HG02884 (cell line): Measurements from ENCODE around the gene FADS2.
"Not testable (repeated sequence)": the region's sequence is repeated elsewhere in the genome, so short reads cannot be mapped to it uniquely, and the experiment has no call there.

ENCODE experiments used
- ATAC-seq: cut with Tn5 transposase; IDR thresholded peaks from one replicate; pipeline ENCODE4 v1.9.1; 2021; ENCODE audit warnings: mild to moderate bottlenecking, moderate library complexity; ENCODE audit not compliant: unreplicated experiment

FADS2 gene

DNA sequence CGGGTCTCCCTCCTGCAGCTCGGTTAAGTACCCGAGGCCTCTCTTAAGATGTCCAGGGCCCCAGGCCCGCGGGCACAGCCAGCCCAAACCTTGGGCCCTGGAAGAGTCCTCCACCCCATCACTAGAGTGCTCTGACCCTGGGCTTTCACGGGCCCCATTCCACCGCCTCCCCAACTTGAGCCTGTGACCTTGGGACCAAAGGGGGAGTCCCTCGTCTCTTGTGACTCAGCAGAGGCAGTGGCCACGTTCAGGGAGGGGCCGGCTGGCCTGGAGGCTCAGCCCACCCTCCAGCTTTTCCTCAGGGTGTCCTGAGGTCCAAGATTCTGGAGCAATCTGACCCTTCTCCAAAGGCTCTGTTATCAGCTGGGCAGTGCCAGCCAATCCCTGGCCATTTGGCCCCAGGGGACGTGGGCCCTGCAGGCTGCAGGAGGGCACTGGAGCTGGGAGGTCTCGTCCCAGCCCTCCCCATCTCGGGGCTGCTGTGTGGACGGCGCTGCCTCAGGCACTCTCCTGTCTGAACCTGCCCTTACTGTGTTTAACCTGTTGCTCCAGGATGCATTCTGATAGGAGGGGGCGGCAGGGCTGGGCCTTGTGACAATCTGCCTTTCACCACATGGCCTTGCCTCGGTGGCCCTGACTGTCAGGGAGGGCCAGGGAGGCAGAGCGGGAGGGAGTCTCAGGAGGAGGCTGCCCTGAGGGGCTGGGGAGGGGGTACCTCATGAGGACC, 38.3 kb downstream of the FADS2 start:
- ATAC-seq = no peak

DNA sequence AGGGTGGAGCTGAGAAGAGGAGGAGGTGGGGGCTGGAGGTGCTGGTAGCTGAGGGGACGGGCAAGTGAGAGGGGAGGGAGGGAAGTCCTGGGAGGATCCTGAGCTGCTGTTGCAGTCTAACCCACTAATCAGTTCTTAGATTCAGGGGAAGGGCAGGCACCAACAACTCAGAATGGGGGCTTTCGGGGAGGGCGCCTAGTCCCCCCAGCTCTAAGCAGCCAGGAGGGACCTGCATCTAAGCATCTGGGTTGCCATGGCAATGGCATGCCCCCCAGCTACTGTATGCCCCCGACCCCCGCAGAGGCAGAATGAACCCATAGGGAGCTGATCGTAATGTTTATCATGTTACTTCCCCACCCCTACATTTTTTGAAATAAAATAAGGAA, 38.9 kb downstream of the FADS2 start:
- ATAC-seq = no peak

DNA sequence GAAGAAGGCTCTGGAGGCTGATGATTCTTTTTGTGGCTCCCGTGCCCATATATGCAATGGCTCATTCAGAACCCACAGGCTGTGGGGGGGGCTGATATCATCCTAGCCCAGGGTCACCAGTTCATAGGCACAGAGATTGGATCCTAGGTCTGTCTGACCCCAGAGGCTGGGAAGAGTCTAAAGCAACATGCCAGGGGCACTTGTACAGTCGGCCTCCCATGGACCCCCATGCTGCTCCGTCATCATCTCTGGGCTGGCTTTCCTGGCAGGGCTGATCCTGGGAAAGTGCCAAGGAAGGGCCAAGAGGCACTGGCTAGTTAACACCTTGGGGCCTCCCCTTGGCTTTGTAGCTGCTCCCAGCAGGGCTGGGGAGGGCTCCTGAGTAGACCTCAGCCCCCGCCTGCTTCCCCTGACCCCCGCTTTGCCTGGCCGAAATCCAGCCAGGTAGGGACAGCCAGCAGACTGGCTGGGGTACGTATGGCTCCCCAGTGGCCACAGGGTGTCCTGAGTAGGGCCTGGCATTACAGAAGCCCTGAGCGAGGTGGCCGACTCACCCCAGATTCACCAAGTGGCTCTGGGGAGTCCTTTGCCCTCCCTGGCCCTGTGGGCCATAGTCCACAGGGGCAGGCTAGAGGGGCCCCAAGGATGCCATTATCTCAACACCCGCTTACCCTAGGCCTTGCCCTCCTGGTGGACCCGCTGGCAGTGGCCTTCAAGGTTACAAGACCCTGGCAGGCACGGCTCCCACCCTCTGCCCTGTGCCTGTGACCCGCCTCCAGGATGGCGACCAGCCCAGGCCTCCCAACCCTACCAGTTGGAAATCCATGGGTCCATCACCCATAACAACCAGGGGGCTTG, 40.7 kb downstream of the FADS2 start:
- ATAC-seq = no peak

DNA sequence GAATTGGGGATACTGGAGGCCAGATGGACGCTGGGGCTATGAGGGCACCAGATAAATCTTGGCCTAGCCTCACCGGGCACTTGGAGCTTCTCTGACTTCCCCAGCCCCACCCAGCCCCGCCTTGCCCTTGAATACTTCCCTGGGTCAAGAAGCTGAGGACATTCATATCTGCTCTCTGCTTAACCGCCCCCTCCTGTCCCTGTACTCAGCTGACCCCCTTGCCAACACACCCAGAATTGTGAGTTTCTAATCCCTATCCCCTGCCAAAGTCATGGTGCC, 41.3 kb downstream of the FADS2 start:
- ATAC-seq = no peak

DNA sequence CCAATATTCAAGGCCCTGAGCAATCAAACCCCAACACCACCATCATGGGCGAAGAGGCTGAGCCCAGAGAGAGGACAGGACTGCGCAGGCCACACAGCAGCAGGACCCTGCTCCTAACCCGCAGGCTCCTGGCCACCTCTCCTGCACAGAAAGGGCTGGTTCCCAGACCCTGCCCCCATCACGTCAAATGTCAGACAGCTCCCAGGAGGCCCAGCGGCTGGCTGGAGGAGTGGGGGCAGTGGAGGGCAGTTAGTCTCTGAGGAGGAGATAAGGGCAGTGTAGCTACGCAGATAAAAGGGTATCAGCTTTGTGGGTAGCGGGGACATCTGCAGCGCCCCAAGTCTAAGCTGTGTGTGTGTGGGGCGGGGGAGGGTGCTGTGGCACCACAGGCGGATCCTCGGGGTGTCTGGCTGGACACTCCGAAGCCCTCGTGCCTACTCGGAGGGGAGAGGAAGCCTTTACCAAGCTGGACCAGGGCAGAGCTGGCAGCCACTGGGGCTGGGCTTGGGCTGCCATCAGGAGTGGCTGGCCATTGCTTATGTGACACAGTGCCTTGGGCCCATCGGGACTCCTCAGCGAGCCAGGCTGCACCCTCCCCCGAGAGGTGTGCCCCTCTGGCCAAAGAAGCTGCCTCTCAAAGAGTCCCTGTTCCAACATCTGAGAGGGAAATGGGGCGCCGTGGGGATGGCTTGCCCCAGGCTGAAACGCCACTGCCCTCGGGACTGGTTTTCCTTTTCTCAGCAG, 41.8 kb downstream of the FADS2 start:
- no peak for ATAC-seq

DNA sequence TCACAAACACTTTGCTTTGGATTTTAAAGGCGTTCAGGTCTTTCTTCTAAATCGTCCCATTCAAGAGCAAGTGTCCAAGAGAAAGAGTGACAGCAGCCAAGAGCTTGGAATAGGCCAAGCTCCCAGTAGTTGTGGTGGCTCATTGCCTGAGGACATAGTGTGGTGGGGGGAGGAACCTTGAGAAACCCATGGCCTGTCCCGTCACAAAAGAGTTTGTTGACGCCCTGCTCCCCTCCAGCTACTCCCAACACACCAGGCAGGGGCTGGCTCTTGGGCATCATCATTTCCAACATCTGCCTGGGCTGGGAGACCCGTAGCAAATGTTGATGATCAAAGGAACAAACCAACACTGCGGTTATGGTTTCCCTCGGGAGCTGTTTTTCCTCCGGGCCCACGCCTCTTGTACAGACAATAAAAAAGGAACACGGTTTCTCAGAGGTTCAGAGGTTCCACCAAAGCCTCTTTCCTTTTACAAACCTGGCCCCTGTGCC, 42.5 kb downstream of the FADS2 start:
- no peak for ATAC-seq

DNA sequence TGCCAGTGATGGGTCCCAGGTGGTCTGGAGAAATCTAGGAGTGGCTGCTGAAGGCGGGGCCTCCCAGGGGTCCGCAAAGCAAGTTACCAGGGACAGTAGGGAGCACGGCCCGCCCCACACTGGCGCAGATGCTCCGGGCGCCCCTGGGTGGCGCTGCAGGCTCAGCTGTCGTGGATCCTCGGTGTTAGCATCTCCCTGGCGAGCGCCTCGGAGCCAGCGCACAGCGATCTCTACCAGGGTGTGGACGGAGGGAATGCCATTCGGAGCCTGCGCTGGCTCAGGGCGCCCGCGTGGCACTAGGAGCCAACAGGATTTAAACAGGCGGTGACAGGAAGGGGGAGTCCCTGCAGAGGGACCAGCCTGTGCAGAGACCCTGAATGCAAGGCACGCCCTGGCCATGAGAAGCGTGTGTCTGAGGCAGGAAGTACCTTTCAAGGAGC, 43.1 kb downstream of the FADS2 start:
- ATAC-seq = peak; percentile 68

DNA sequence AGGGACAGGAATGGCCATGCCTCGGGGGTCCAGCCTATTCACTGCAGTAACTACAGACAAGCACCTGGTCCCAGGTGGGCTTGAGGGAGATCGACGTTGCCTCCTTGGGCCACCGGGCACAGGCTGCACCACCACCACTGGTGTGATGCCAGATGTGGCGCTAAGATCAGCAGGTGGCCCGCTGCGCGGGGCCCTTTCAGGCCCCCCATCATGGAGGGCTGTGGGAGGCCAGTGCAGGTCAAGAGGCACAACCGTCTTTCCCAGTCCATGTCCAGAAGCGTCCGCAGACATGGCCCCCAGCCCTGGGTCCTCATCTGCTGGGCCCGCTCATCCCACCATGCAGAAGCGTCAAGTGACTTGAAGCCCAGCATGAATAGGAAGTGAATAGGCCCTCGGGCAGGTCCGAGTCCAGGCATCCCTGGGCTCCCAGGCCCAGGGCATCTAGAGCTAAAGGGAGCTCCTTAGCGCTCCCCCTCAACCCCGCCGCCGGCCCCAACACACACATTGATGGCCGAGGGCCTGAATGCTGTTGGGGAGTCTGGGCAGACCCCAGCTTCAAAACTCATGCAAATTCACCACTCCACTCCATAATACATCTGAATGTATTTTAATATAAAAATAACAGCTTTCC, 45.0 kb downstream of the FADS2 start:
- no peak for ATAC-seq

DNA sequence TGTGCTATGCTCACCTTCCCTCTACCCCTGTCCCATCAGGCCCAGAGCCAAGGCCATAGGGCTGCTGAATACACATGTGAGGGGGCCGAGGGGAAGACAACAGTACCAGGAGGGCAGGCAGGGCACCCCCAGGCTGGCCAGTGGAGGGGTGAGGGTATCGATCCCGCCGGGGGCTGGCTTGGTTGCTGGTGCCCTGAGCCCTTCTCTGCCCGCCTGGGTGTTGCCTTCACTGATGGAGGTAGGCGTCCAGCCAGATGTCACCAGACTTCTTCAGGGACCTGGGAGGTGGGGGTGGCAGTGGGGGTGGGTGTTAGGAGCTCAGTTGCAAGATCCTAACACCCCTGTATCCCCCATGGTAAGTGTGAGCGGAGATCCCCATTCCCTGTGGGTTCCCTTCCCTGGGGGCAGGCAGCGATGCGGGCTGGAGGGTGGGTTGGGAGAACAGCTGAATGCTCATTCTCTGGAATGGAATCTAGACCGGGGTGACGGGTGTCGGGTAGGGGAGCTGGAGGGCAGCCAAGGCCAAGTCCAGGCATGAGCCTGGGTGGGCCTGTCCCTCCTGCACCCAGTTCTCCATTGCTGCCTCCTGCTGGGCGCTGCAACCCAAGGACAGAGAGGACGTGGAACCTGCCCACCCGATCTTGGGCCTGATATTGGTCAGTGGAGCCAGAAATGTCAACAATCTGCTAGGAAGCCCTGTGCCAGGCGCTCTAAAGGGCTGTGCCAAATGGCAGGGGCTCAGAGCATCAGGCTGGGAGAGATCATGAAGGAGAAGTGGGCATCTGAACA, 45.7 kb downstream of the FADS2 start:
- no peak for ATAC-seq

DNA sequence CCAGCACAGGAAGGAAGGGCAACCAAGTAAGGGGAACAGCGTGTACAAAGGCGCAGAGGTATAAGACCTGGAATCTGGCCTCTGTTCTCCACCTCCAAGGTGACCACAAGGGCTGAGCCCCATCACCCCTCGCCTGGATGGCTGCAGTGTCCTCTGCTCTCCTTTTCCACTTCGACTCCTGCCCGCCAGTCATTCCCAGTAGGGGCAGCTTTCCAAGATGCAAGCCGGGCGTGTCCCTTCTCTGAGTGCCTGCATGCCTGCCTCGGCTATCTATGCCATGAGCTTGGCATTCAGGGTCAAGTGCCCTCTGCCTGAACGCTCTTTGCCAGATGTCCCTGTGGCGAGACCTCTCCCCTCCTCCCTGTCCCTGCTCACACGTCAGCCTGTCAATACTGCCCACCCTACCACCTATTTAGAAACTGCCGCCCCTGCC, 46.3 kb downstream of the FADS2 start:
- ATAC-seq = no peak

DNA sequence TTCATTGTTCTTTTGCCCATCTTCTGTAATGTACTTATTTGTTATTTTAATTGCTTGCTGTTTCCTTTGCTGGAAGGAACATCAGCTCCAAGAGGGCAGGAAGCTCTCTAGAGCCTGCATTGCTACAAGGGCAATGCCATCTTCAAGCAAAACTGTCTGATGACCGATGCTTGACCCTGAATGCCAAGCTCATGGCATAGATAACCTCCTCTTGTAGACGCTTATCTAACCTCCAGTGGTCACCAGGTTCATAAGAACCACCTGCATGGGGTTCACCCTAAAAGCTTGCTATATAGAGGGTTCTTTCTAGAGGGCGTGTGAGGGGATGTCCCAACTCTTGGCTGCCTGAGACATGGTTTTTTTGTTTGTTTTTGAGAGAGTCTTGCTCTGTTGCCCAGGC, 46.8 kb downstream of the FADS2 start:
- no peak for ATAC-seq

DNA sequence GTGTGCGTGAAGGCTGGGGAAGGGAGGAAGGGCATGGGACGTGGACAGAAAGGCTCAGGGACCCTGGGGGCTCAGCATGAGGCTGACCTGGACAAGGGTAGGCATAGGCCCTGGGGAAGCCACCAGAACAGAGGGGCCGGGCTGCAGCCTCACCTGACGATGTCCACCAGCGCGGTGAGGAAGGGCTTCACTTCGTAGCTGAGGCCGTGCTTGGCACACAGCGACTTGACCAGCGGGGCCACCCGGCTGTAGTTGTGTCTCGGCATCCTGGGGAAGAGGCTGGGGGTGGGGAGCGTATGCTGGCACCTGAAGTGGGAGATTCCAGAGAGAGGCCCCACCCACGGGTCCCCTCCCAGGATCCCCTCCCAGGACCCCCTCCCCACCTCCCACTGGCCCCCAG, 47.6 kb downstream of the FADS2 start:
- ATAC-seq = no peak

DNA sequence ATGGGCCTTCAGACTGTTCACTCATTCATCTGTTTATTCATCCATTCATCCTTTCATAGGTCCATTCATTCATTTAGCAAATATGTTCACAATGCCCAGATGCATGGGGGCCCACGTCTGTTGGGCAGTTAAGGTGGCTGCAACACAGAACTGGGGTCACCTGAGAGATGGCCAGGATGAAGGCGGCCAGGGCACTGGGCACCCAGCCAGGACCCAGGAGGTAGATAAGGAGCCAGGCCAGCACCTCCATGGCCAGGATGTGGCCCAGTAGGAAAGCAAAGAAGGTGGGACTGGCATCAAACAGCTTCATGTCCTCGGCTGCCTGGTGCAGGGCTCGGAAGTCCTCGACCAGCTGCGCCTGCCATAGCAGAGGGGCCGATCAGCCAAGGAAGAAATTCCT, 51.1 kb downstream of the FADS2 start:
- ATAC-seq = no peak

DNA sequence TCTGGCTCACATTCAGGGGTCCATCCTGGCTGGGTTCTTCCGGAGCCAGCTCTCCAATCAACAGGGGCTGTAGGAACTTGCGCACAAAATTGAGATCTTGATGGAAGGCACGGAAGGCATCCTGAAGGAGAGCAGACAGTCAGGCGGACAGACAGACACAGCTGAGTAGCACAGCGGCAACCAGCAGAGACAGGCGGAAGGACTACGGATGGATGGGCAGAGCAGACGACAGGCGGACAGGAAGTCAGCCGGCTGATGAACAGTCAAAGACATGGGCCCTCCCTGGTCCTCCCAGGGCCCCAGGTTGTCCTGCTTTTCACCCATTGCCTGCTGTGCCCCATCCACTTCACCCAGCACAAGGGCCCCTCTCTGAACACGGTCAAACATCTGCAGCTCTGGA, 51.9 kb downstream of the FADS2 start:
- no peak for ATAC-seq

DNA sequence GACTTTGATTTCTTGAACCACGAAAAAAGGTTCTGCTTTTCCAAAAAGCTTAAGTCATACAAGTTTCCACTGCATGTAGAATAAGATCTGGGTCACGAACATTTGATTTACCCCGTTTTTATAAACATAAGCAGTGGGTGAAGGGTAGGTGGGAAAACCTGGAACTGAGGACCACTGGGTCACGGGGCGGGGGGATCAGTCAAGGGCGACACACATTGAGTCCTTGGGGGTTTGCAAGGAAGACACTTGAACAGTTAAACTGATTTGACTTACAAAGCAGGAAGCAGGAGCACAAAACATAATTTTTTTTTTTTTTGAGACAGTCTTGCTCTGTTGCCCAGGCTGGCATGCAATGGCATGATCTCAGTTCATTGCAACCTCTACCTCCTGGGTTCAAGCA, 52.4 kb downstream of the FADS2 start:
- no peak for ATAC-seq

DNA sequence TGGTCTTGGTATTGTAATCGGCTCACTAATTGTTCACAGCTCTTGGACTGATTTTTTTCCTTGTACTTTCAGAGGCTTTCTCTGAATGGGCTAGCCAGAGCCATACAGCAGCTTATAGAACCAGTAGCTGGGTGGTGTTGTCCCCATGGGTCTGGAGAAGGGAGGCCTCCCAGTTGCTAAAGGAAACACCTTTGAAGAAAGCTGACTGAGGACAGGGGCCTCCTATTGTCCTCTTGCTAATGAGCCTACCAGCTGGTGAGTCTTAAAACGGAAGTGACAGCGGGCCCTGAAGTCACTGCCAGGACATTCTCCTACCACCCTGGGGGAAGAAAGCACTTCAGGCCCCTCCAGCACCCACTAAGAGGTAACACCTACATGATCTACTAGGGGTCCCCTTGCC, 53.3 kb downstream of the FADS2 start:
- no peak for ATAC-seq

DNA sequence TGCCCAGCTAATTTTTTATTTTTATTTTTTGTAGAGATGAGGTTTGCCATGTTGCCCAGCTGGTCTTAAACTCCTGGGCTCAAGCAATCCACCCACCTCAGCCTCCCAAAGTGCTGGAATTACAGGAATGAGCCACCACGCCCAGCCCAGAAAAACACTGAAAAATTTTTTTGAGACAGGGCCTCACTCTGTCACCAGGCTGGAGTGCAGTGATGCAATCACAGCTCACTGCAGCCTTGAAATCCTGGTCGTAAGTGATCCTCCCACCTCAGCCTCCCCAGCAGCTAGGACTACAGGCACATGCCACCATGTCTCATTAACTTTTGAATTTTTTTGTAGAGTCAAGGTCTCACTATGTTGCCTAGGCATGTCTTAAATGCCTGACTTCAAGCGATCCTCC, 54.2 kb downstream of the FADS2 start:
- not testable (repeated sequence) for ATAC-seq

DNA sequence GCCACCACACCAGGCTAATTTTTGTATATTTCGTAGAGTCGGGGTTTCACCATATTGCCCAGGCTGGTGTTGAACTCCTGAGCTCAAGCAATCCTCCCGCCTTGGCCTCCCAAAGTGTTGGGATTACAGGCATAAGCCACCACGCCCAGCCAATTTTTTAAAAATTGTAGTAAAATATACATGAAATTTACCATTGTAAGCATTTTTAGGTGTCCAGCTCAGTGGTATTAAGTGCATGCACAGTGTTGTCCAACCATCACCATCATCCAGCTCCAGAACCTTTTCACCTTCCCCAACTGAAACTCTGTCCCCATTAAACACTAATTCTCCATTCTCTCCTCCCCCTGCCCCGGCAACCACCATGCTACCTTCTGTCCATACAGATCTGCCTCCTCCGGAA, 54.8 kb downstream of the FADS2 start:
- no peak for ATAC-seq

DNA sequence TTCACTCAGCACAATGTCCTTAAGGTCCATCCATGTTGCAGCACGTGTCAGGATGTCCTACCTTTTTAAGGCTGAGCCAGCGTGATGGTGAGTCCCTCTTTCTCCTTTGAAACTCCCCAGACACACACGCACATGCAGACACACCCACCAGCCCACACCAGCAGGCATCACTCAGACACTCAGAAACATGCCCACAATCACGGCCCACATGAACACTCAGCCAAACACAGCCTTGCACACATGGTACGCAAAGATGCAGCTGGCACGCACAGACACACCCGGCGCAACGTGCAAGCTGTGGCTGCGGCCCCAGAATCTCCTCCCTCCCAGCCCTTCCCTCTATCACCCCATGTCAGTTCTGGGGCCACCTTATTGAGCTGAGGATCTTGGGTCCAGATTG, 55.2 kb downstream of the FADS2 start:
- no peak for ATAC-seq

DNA sequence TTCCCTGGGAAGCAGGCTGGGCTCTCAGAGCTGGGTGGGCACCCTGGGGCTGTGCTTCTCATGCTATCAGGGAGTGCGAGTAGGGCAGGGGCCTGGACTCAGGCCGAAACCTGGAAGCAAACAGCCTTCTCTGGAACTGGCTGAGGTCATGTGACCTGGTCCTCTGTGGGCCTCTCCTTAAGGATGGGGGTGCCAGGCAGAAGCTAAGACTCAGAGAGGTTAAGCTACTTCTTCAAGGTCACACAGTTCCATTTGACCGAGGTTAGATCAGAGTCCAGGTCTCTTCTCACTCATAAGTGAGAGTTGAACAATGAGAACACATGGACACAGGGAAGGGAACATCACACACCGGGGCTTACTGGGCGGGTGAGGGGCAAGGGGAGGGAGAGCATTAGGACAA, 55.8 kb downstream of the FADS2 start:
- no peak for ATAC-seq
